DOHH2 (cell line): ENCODE measurements around the gene CRELD1.

Source experiments
- EZH2phosphoT487 ChIP-seq: fragments of 200-600 bp; sonication (generic); IDR thresholded peaks from 2 replicates; pipeline ENCODE4 v1.6.1; 2017; ENCODE audit warnings: borderline replicate concordance, mild to moderate bottlenecking, antibody characterized with exemption, low read length, moderate library complexity, mixed read lengths
- TF ChIP-seq, protein P1 (sequence below): fragments of 200-600 bp; sonication (generic); IDR thresholded peaks from one replicate; pipeline ENCODE4 v1.5.1; 2014; ENCODE audit warnings: antibody characterized with exemption, mild to moderate bottlenecking, low read depth, low read length; ENCODE audit not compliant: poor library complexity, severe bottlenecking

- TF ChIP-seq, protein P1, sequence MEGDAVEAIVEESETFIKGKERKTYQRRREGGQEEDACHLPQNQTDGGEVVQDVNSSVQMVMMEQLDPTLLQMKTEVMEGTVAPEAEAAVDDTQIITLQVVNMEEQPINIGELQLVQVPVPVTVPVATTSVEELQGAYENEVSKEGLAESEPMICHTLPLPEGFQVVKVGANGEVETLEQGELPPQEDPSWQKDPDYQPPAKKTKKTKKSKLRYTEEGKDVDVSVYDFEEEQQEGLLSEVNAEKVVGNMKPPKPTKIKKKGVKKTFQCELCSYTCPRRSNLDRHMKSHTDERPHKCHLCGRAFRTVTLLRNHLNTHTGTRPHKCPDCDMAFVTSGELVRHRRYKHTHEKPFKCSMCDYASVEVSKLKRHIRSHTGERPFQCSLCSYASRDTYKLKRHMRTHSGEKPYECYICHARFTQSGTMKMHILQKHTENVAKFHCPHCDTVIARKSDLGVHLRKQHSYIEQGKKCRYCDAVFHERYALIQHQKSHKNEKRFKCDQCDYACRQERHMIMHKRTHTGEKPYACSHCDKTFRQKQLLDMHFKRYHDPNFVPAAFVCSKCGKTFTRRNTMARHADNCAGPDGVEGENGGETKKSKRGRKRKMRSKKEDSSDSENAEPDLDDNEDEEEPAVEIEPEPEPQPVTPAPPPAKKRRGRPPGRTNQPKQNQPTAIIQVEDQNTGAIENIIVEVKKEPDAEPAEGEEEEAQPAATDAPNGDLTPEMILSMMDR = no peak
- TF ChIP-seq EZH2phosphoT487 = no peak
These were observed 25.3 kb upstream of the CRELD1 start for GRCh38 chr3:9908286-9908685.
